A549 treated with Mapracorat at 1 μM for 4 hours (cell line): Measurements from ENCODE around the gene DAAM2. TPM values are rescaled to one million over a fixed set of nuclear protein-coding genes. Genes with fewer than 3 reads are reported as not detected.

Experiments used
- total RNA-seq: library from RNA; stranded (reverse); fragments of 200-300 nt; extraction: Qiagen RNA extraction; gene quantifications from 5 replicates; pipeline ENCODE4 v1.2.3, GENCODE V29; 2022

Gene DAAM2
- total RNA-seq, result 0.04 to 0.24 TPM (median 0.13 TPM) in 5 replicates

DNA sequence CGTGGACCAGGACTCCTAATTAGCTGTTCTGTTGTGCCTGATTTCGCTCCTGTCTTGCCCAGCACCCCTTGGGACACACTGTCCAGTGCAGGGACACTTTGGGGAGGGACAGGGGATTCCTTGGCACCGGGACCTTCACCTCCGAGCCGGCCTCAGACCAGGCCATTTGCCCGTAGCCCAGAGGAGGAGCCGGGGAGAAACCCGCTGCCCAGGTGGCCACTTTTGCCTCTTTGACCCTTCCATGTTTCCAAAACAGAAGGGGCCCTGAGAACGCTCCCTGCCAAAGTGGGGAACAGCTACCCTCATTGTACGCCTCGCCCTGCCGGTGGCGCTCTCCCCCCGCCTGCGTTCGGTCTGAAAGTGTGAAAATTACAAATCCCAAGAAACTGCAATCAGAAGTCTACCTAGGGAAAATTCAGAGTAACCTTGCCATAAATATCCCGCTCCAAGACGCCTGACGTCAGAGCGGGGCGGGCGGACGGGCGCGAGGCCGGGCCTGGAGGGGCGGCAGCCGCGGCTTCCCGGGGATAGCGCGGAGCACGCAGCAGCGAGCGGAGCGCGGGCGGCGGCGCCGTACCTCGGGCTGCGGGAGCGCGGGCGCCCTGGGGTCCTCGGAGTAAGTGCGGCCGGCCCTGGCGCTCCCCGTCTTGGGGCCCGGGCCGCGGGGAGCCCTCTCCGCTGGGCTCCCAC, at the start of gene DAAM2:
TSS of gene DAAM2 (plus strand) at position 527 of the 690 bp plus-strand sequence. CDS start 63,927 bp downstream, outside the sequence.

DNA sequence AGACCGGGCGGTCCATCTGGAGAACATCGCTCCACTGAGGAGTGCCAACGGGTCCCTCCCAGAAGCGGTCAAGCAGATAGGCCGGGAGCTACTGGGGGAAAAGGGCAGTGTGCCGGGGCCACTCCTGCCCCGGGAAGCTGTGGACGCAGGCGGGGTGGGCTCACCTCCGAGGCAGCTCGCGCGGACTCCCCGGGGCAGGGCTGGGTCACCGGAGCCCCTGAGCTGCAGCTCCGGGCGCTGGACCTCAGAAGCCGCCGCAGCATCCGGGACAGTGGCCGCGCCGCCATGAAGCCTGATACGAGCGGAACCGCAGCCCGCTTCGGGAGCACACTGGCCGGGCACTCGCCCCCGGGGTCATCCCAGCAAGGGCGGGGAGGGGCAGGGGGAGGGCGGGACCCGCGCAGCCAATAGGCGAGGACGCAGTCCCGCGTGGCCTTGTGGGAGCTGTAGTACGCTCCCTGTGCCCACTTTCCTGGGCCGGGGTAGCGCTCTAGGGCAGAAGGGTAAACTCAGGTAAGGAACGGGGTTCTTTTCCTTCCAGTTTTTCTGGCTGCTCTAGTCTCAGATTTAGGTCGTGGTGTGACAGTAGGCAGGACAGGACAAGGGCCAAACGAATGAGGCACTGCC, 142.1 kb downstream of the DAAM2 start, which contains the start of gene MOCS1:
TSS of gene MOCS1 (minus strand) at position 332 of the 627 bp plus-strand sequence. CDS start at position 287, 45 bp downstream.

Other genes starting within 250 kb of the DAAM2 start
- gene KIF6, start 67.0 kb upstream of the DAAM2 start, total RNA-seq, result 0.11 to 0.35 TPM (median 0.30 TPM) in 5 replicates
- gene MOCS1, start 142.1 kb downstream of the DAAM2 start, total RNA-seq, result 1.6 to 2.3 TPM (median 1.7 TPM) in 5 replicates